ENCODE data around the gene CYTH3. TPM values are rescaled to one million over a fixed set of nuclear protein-coding genes. Genes with fewer than 3 reads are reported as not detected.
A peak's percentile ranks its signal among the peaks of the same experiment; 100 is the strongest.
"Not testable (repeated sequence)": the region's sequence is repeated elsewhere in the genome, so short reads cannot be mapped to it uniquely, and the experiment has no call there.

The CYTH3 gene
- total and polyA plus RNA-seq, 9 of the 15 experiments (the other 6 are each of a cell fraction or from before 2014, with no cell fraction given), result 0.25 to 15.2 (median 11.4) TPM

DNA sequence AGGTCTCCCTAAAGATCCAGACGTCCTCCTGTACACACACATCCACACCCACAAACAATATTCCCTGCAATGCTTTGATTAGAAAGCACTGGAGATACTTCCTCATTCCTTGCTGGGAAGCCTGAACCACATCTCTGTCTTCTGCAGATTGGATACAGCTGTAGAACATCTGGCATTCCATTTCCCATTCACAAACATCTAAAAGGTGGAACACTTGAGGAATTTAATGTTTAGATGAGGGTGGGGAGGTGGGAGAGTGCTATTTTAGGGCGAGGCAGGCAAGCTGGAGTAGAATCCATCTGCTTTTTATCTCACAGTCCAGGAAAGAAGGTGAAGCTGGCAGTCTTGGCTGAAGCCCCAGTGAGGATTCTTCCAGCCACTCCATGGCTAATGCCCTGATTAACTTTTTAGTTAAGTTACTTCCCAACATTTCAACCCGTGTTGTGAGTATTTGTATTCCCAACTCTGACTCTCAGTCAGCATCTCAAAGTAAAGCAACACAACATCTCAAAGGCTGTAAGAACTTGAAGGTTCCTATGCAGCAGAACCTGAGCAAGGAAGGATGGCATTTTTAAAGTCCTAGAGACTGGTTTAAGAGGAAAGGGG is 46.1 kb downstream of the CYTH3 start (continued):
- TF ChIP-seq TEAD4 (IDR thresholded peaks at IDR 0.05; ENCODE audit: low read length) (peak; percentile 81), TEAD4 (CRISPR knock-in tag; IDR thresholded peaks at IDR 0.05; ENCODE audit: borderline replicate concordance) (no peak), NR4A1 (CRISPR knock-in tag; IDR thresholded peaks at IDR 0.05) (no peak), NR4A1 (tag; IDR thresholded peaks at IDR 0.05) (no peak)

DNA sequence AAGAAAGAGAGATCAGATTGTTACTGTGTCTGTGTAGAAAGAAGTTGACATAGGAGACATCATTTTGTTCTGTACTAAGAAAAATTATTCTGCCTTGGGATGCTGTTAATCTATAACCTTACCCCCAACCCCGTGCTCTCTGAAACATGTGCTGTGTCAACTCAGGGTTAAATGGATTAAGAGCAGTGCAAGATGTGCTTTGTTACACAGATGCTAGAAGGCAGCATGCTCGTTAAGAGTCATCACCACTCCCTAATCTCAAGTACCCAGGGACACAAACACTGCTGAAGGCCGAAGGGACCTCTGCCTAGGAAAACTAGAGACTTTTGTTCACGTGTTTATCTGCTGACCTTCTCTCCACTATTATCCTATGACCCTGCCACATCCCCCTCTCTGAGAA is 49.0 kb downstream of the CYTH3 start:
- ATAC-seq; BruUV-seq (replicated peaks); H4K20me1 ChIP-seq (replicated peaks; ENCODE audit: control insufficient read depth, insufficient read depth, low read length); H2AFZ ChIP-seq (ENCODE audit: low read depth, low read length); in situ Hi-C loops (cut with MboI); H3K9me3 ChIP-seq (replicated peaks; ENCODE audit: control insufficient read depth, insufficient read depth, low read depth, low read length); CTCF ChIA-PET (ENCODE audit: low intra/inter-chr PET ratio); FAIRE-seq; H3K9me1 ChIP-seq (ENCODE audit: control insufficient read depth, insufficient read depth, low read length); H3K9ac ChIP-seq (ENCODE audit: insufficient read depth in 1 of 2, low read depth in 2 of 2, low read length in 2 of 2); H3K36me3 ChIP-seq (ENCODE audit: control insufficient read depth, insufficient read depth, low read length); H3K27me3 ChIP-seq (ENCODE audit: control insufficient read depth in 2 of 2, insufficient read depth in 2 of 2, low read length in 2 of 2); H3K4me2 ChIP-seq (ENCODE audit: insufficient read depth, low read length); H3K4me3 ChIP-seq; POLR2A ChIA-PET; H3K27ac ChIP-seq (ENCODE audit: extremely low read depth, low read depth, low read length); intact Hi-C loops (cut with micrococcal nuclease): not testable (repeated sequence)
- DNase-seq (ENCODE audit: extremely low read depth in 1 of 4, low spot score in 3 of 4), result peak in 1 of 4 experiments; percentile 34
- TF ChIP-seq, protein P1, sequence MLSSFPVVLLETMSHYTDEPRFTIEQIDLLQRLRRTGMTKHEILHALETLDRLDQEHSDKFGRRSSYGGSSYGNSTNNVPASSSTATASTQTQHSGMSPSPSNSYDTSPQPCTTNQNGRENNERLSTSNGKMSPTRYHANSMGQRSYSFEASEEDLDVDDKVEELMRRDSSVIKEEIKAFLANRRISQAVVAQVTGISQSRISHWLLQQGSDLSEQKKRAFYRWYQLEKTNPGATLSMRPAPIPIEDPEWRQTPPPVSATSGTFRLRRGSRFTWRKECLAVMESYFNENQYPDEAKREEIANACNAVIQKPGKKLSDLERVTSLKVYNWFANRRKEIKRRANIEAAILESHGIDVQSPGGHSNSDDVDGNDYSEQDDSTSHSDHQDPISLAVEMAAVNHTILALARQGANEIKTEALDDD (IDR thresholded peaks at IDR 0.05), result 0 out of 2 replicates have a peak, but pooled peaks have one; percentile 10
- TF ChIP-seq CBFA2T2 (conservative IDR thresholded peaks at IDR 0.05), result peak; percentile 53
- peak; percentile 70 for TF ChIP-seq CBFA2T3 (IDR thresholded peaks at IDR 0.05)
- peak; percentile 23; the same call in 1 of the 2 replicates for TF ChIP-seq TCF3 (CRISPR knock-in tag; IDR thresholded peaks at IDR 0.05)
- TF ChIP-seq, protein P2, sequence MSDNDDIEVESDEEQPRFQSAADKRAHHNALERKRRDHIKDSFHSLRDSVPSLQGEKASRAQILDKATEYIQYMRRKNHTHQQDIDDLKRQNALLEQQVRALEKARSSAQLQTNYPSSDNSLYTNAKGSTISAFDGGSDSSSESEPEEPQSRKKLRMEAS (CRISPR knock-in tag; IDR thresholded peaks at IDR 0.05), result peak; percentile 60
- Histone ChIP-seq H3K4me1 (replicated peaks in 1 of 2; ENCODE audit: control insufficient read depth in 2 of 2, insufficient read depth in 2 of 2, low read length in 2 of 2) (peaks cover 21 to 27% of the 10 kb centered on the region in 2 experiments), H3K79me2 (ENCODE audit: control insufficient read depth, insufficient read depth, low read length) (peaks cover 28% of the 10 kb centered on the region)
- WGBS (ENCODE audit: insufficient coverage, low coverage, missing lambda C conversion rate), result 2% methylated on average over 4 of the region's 4 CpGs

DNA sequence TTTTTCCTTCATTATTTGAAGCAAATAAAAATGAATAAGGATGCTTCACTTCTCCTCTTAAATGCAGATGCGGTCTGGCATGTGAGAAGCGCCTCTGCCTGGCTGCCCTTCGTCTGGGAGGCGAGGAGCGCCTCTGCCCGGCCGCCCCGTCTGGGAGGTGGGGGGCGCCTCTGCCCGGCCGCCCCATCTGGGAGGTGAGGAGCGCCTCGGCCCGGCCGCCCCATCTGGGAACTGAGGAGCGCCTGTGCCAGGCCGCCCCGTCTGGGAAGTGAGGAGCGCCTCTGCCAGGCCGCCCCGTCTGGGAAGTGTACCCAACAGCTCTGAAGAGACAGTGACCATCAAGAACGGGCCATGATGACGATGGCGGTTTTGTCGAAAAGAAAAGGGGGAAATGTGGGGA is 49.4 kb downstream of the CYTH3 start:
- H3K79me2 ChIP-seq (ENCODE audit: control insufficient read depth, insufficient read depth, low read length), result peaks cover 28% of the 10 kb centered on the region
- H3K4me1 ChIP-seq (replicated peaks in 1 of 2; ENCODE audit: control insufficient read depth in 2 of 2, insufficient read depth in 2 of 2, low read length in 2 of 2), result peaks cover 21 to 24% of the 10 kb centered on the region in 2 experiments
- H3K9ac ChIP-seq (ENCODE audit: insufficient read depth in 1 of 2, low read depth in 2 of 2, low read length in 2 of 2); FAIRE-seq; H3K4me2 ChIP-seq (ENCODE audit: insufficient read depth, low read length); BruUV-seq (replicated peaks); H3K4me3 ChIP-seq; H3K27me3 ChIP-seq (ENCODE audit: control insufficient read depth in 2 of 2, insufficient read depth in 2 of 2, low read length in 2 of 2); H2AFZ ChIP-seq (ENCODE audit: low read depth, low read length); ATAC-seq; CTCF ChIA-PET (ENCODE audit: low intra/inter-chr PET ratio); intact Hi-C loops (cut with micrococcal nuclease); H4K20me1 ChIP-seq (replicated peaks; ENCODE audit: control insufficient read depth, insufficient read depth, low read length); DNase-seq (ENCODE audit: extremely low read depth in 1 of 4, low spot score in 3 of 4); H3K9me1 ChIP-seq (ENCODE audit: control insufficient read depth, insufficient read depth, low read length); POLR2A ChIA-PET; H3K9me3 ChIP-seq (replicated peaks; ENCODE audit: control insufficient read depth, insufficient read depth, low read depth, low read length); H3K27ac ChIP-seq (ENCODE audit: extremely low read depth, low read depth, low read length); in situ Hi-C loops (cut with MboI); H3K36me3 ChIP-seq (ENCODE audit: control insufficient read depth, insufficient read depth, low read length): not testable (repeated sequence)
- 95% methylated on average over 13 of the region's 25 CpGs for WGBS (ENCODE audit: insufficient coverage, low coverage, missing lambda C conversion rate)

All from K562 (cell line).